HG03432 (cell line): ENCODE results near the gene CNGA2.

ENCODE experiments used
- ATAC-seq: cut with Tn5 transposase; IDR thresholded peaks from one replicate; pipeline ENCODE4 v1.9.1; 2021; ENCODE audit warnings: mild to moderate bottlenecking, moderate library complexity; ENCODE audit not compliant: unreplicated experiment

The CNGA2 gene

DNA sequence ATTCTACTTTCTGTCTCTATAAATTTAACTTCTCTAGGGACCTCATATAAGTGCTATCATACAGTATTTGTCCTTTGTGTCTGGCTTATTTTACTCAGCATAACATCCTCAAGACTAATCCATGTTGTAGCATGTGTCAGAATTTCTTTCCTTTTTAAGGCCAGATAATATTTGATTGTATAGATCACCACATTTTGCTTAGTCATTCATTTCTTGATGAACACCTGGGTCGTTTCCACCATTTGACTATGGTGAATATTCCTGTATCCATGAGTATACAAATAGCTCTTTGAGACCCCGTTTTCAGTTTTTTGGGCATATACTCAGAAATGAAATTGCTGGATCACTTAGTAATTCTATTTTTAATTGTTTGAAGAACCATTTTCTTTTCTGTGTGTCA lies 12.0 kb downstream of the CNGA2 start:
- ATAC-seq = no peak

DNA sequence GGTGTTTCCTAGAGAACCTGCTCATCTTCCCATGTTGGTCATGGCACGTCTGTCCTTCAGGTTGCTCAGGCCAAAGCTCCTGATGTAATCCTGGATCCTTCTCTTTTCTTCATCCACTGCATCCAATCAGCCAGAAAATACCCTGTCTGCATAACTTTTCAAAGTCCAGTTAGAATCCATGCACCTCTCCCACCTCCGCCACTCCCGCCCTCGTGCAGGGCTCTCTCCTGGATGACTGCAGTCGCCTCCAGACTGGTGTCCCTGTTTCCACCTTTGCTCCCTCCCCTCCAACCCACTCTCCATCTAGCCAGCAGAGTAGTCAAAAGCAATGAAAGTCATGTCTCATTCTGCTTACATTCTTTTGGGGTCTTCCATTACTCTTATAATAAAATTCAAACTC lies 16.0 kb downstream of the CNGA2 start:
- no peak for ATAC-seq

DNA sequence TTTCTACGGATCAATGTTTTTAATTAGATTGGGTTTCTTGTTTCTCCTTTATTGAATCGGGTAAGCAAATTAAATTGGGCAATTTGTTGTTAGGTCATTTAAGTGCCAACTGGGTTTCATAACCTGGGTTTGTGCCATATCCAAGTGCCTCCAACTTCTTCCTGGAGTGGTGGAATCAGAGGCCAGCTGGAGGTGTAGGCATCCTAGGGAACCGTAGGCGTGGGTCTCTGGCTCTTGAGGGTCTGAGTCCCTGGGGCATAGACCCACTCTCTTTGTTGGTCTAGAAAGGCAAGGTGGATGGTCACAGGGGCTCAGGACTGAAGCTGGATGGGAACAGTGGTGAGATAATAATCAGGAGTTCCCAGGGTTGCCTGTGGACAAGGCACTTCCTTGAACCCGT lies 18.3 kb downstream of the CNGA2 start:
- no peak for ATAC-seq

DNA sequence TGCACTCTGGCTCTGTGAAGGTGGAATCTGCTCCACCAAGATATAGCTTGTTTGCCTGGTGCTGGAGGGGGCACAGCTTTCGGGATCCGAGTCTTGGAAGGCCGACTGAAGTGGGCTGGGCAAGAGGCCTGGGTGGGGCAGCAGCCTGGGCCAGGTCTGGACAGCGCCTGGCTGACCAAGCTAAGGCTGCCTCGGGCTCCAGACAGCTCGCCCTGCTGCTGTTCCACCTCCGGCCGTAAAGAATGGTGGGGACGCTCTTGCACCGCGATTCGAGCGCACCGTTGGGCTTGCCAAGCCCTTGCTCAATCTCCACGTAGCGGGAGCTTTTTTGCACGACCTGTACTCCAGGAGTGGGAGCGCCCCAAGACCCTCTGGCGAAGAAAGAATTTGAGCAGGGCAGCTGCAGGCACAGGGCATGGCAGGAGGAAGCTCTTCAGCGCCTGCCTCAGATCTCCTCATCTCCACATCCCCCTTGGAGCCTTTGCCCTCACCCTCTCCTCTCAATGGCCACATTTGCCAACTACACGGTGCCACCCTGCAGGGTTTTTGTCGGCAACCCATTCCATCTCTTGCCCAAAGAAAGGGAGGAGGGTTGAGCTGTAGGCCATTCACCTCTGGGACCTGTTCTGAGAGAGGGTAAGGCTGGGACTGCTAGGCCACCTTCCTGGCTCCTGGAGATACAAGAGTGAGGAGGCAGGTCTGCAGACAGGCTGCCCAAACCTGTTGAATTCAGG lies 18.9 kb downstream of the CNGA2 start:
- peak; percentile 91 for ATAC-seq

DNA sequence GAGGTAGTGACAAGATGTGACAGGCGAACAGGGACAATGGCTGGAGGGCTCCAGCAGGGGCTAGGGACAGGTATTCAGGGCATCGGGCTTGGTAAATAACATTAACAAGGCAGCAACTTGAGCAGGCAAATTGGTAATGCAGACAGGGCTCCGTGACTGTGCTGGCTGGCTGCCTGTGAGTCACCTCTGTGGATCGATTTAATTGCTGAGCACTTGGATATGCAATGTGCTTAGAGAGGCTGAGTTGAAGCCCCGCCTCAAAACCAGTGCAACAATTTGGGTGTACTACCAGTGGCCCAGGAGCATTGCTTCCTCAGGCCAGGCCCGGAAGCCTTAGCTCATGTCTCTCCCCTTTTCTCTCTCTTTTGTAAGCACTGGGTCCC lies 19.5 kb downstream of the CNGA2 start:
- no peak for ATAC-seq

DNA sequence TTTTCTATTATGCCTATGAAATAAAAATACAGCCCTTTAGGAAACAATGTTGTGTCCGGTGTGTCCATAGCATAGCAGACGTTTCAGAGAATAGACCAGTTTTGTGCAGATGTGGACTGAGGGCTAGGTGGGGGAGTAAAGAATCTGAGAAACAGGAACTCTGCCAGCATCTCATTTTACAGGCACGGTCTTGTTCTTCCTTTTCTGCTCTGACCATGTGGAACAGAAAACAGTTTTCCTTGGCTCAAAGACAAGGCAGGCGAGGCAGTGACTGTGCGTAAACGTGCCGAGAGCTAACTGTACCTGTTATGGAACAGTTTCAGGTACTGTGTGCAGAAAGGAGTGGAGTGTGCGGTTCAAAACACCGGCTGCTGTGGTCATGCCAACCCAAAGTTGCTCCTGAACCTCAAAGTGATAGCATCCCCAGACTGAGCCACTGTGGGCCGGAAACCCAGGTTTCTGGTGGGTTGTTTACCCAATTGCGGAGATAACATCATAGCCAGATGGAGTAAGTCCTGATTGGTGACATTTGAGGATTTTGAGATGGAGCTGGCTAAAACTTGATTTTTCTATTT lies 20.2 kb downstream of the CNGA2 start:
- ATAC-seq = no peak

DNA sequence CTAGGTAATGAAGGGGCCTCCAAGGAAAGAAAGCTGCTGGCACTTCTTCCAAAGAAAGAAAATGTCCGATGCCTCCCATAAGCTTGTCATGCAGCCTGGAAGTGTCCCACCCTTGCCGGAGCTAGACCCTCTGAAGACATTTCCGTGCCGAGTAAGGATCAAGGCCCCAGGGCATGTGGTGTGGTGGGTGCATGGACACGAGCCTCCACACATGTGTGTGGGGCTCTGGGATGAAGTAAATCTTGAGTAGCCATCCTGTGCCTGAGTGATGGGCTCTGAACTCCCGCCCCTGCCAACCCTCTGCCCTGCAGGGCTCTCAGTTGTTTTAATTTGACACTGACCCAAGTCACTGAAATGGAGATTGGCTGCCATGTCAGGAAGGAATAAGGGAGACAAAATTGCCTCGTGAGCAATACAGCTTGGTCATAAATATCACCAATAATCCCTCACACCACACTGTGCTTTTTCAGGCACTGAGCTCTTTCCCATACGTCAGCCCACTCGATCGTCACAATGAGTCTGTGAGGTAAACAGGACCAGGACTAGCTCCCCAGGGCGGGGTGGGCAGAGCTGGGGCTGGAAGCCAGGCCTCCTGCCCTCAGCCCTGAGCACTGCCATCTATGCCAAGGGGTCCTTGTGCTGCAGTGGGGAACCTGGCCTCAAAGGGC lies 24.6 kb downstream of the CNGA2 start:
- no peak for ATAC-seq

DNA sequence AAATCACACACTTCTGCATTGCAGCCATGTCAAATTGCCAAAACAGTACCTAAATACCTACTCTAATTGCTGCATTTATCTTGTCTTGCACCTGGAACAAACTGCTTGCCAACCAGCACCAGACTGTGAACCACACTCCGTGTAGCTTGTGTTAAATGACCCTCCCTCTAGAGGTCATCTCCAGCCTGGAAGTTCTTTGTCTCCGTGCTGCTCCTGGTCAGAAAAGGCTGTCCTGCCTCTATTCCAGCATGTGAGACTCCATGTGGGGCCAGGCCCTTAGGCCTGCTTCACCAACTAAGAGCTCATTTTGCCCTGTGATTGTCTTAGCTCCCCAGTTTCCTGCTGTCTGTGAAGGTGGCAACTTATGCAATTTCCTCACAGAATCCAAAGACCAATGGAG lies 28.3 kb downstream of the CNGA2 start:
- no peak for ATAC-seq

DNA sequence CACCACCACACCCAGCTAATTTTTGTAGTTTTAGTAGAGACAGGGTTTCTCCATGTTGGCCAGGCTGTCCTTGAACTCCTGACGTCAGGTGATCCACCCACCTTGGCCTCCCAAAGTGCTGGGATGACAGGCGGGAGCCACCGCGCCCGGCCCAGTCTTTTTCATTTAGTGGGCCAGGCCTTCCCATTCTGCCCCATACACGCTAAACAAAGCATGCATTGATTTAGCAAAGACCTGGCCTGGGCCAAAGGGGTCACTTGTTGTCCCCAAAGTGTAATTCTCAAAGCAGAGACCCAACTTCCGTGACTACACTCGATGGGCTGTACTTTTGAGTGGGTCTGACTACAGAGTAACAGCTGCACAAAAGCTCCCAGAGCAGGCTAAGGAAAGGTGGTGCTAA lies 29.2 kb downstream of the CNGA2 start:
- no peak for ATAC-seq

DNA sequence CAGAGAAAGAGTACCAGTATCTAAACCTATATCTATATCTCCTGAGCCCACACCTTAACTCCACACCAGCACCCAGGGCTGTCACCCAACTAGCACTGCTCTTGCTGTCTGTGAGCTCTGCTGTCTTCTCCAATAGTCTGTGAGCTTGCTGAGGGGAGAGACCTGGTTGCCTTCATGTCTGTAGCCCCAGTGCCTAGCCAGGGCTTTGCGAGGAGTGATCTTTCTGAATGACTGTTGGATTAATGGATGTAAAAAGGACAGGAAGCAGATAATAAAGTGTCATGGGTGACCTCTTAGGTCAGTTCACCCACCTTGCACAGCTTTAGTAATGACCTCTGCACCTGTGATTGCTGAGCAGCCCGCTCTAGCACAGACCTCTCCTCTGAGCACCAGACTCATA lies 30.5 kb downstream of the CNGA2 start:
- ATAC-seq = no peak

DNA sequence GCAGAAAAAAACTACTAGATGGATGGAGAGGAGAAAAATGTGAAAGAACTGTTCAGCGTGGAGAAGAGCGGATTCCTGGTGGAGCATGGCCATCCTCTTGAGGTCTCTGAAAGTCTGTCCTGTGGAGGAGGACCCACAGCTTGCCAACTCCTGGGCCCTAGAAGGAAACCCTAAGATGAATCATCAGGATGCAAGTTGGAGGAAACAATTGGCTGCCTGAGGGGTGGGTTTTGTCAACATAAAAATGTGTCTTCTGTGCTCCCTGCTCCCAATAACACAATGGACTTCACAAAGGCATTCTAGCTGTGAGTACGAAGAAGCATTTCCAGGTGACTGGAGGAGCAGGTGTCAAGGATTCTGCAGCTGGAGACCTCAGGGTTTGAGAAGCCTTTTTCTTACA lies 37.2 kb downstream of the CNGA2 start:
- no peak for ATAC-seq

DNA sequence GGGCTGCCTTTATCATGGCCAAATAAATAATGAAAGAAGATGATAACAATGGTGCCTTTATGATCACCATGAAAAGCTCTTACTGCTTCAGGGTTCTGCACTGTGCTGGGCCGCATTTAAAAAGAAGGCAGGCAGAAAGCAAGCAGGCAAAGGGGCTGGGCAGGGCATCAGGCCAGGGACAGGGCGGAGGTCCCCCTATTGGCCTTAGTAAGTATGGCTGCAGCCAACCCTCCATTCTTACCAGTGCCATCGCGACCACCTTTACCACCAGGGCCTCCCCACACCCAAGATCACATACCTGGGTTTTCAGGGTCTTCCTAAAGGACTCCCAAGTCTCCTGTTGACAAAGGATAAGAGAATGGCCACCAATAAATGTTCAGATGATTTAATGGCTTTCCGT lies 38.9 kb downstream of the CNGA2 start:
- no peak for ATAC-seq

DNA sequence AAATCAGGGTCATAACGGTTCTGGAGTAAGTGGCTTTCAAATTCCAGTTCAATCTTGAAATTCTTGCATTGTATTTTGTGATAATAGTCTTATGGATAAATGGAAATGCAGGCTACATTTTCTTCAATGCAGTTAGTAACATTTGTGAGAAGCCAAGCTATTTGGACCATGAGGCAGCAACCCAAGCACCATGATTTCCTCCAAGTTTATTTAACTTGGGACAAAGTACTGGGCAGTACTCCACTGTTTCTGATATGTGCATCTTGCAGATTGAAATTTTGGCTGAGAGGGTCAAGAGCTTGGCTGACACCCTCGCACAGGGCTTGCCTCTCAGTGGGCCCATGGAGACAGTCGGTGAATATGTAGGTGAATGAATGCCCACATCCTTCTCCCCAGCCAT lies 39.9 kb downstream of the CNGA2 start:
- no peak for ATAC-seq

DNA sequence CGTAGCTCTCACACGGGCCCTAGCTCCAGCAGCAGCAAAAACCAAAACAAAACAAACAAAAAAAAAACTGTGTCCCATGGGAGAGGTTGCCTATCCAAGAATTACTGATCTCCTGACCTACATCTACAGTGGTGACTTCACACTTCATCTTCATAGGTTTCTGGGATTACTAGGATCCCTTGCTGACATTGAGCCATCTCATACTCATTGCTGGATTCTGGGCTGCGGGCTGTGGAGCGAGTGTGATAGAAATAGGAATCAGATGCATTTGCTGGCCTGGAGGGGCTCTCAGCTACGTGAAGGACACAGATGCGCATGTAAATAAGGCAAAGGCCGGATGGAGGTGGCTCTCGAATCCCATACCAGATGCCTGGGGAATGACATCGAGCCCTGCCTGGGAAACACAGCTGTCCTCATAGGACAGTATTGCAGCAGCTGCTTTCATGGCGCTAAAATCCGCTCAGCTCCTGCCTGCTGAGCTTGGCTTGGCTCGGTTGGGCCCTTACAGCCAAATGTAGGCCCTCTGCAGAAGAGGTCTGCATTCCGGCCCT lies 41.7 kb downstream of the CNGA2 start:
- ATAC-seq = no peak

DNA sequence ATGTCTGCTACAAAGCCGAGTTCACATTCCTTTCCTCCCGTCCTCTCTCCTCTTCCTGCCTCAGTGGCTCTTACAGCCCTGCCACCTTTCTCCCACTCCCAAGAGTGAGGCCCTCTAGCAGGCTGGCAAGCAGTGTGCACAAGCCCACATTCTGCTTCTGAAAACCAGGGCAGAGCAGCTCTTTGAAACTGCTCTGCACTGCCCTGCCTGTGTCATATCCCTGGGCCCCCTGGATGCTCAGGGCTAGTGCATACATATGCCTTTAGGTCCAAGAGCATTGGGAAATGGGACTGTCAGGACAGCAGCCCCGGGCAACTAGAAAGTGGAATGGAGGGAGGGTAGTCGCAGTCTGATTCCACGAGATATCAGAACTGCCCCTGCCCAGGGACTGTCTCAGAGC lies 42.4 kb downstream of the CNGA2 start:
- no peak for ATAC-seq

DNA sequence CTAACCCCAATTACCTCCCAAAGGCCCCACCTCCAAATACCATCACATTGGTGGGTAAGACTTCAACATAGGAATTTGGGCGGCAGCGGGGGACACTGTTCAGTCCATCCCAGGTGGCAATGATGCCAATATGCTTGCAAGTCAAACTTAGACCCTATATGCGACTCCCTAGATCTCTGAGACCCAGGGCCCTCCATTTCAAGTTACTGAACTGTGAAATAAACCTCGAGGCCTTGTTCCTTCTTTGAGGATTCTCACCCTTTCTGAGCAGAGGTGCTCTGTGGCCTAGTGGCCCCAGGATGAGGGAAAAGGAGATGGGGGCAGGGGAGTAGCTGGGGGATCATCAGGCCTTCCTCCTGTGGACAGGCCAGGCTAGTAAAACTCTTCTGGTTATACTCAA lies 44.7 kb downstream of the CNGA2 start:
- no peak for ATAC-seq

DNA sequence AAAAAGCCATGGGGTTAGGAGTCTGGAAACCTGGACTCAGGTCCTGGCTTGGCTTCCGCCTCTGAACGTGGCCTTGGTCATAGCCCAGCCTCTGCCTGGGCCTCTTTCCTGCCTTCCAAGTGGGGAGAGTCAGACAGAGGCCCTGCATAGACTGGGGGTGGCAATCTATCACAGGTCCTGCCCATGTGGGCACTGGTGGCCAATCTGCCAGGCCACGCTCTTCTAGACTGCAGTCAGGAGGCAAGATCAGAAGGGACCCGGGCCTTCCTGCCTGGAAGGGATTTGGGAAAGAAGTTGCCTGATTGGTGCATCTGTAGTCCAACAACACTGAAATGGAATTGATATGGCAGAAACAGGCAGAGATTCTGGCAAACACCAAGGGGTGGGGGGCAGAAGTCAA lies 46.1 kb downstream of the CNGA2 start:
- no peak for ATAC-seq

DNA sequence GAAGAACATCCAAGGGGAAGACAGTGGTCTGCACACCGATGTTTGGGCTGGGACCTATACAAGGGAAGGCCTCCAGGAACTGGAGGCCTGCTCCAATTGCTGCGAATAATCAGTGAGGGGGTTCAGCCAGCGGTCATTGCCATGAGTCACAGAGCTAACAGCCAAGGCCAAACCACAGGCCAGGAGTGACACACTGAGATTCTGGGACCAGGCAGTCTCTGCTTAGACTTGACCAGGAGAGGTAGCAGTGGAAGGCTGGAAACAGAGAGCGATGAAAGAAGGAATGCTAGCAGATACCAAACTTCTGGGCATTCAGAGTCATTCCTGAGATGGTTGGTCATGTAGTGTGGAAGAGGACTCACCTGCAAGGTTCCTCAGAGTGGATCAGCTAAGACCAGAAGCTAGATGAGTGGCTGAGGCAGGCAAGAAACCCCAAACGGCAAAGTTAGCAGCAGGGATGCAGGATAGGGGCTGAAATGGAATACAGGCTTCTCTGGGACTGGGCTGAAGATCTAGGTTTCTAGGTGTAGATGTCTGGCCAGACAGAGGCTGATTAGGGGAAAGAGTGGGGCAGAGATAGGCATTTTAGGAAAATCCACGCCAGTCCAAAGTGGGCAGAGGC lies 54.7 kb downstream of the CNGA2 start:
- no peak for ATAC-seq

DNA sequence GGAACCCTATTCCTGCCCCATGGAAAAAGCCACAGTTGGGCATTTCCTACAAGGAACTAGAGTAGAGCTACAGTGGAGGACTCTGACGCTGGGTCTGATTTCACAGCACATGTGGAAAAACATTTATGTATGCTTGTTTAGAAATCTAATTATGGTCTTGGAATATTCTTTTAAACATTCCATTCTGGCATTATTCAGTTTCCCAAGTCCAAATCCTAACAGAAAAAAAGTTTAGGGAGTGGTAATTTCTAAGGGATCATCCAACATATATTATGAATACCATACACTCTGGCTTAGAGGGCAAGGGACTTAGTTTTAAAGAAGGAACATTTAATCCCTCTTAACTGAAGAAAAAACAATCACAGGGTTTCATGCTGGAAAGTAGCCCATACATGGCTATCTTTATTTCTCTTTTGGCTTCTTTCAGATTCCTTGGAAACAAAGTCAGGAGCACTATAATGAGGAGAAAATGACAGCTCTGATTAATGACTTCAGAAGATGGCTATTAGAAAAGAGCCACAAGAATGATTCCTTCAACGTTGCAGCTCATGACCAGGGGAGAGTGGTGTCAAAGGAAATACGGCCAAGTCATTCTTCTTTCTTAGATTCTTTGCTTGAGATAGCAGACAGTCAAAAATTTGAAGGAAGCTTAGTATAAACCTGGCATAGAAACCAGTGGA lies 56.1 kb downstream of the CNGA2 start:
- no peak for ATAC-seq

DNA sequence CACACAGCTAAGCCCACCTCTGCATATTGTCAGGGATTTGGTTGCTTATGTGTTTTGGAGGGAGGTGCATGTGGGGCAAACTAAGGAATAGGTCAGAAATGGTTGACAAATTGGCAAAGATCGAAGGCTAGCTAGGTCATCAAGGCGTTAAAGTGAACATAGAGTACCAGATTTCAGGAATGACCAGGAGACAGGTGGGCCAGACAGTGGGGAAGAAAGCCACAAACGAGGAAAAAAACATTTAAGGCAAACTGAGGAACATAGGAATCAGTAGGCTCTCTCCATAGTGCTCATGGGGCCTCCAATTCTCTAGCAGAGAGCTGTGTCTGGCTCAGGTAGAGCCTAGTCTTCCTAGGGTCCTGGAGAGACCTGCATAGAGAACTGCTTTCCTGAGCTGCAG lies 57.4 kb downstream of the CNGA2 start:
- no peak for ATAC-seq

DNA sequence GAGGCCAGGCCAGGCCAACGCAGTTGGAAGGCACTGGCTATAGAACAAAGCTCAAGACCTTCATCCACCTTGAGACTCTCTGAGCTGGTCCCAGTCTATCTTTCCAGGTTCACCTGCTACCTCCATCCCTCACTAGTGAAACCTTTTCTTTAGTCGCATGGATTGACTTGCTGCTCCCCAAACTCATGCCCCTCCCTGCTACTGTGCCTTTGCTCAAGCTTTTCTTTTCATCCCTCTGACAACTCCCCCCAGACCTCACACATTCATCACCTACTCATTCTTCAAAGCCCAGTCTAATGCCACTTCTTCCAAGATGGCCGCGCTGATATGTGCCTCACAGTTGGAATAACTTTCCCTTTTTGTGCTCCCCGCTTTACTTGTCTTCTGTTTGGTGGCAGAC lies 58.0 kb downstream of the CNGA2 start:
- no peak for ATAC-seq
